Neutrophil (primary cell): ENCODE results near the gene TMEM218.

Experiments
- H3K27ac ChIP-seq: fragments of 200-600 bp; sonication (generic); 2 replicates; pipeline ENCODE4 v1.5.1; 2016; ENCODE audit warnings: mild to moderate bottlenecking, moderate library complexity
- H3K27me3 ChIP-seq: fragments of 200-600 bp; sonication (generic); 2 replicates; pipeline ENCODE4 v1.6.0; 2016; ENCODE audit warnings: mild to moderate bottlenecking
- H3K36me3 ChIP-seq: fragments of 200-600 bp; sonication (generic); 2 replicates; pipeline ENCODE4 v1.5.1; 2017
- H3K4me1 ChIP-seq, 2 experiments: fragments of 200-600 bp in 1 of 2; sonication (generic) in 1 of 2; 1 replicate in 1 of 2; 2 replicates in 1 of 2; pipeline versions ENCODE4 v1.5.1 to v1.6.1; 2013 to 2016; ENCODE audit warnings: low read depth in 1 of 2, low read length in 1 of 2, mild to moderate bottlenecking in 1 of 2, moderate library complexity in 1 of 2; ENCODE audit not compliant: control insufficient read depth in 1 of 2, insufficient read depth in 1 of 2
- H3K4me3 ChIP-seq, 2 experiments: fragments of 200-600 bp in 1 of 2; sonication (generic) in 1 of 2; 1 replicate in 1 of 2; 2 replicates in 1 of 2; pipeline ENCODE4 v1.5.1; 2013 to 2016; ENCODE audit warnings: low read depth in 1 of 2, low read length in 1 of 2, mild to moderate bottlenecking in 1 of 2, moderate library complexity in 1 of 2
- H3K9me3 ChIP-seq: fragments of 200-600 bp; sonication (generic); 2 replicates; pipeline ENCODE4 v1.5.1; 2016
- CTCF ChIP-seq: fragments of 200-600 bp; sonication (generic); IDR thresholded peaks from 2 replicates; pipeline ENCODE4 v1.5.1; 2016; ENCODE audit warnings: antibody characterized with exemption

Gene TMEM218

GRCh38 chr11:125084057-125084416, 27.4 kb downstream of the TMEM218 start:
- TF ChIP-seq CTCF: no peak
- no peaks in the 10 kb centered on the region for H3K9me3 ChIP-seq
- no peaks in the 10 kb centered on the region for H3K4me1 ChIP-seq
- H3K36me3 ChIP-seq: no peaks in the 10 kb centered on the region
- H3K27me3 ChIP-seq: no peaks in the 10 kb centered on the region
- H3K27ac ChIP-seq: no peak overlapping the region
- no peak overlapping the region for H3K4me3 ChIP-seq

- no peaks in the 10 kb centered on the region for H3K9me3 ChIP-seq
- no peaks in the 10 kb centered on the region for H3K36me3 ChIP-seq
- no peak overlapping the region for H3K4me3 ChIP-seq
- H3K27me3 ChIP-seq: no peaks in the 10 kb centered on the region
- no peak overlapping the region for H3K27ac ChIP-seq
- H3K4me1 ChIP-seq: no peaks in the 10 kb centered on the region
- TF ChIP-seq CTCF: no peak
These were observed 27.9 kb downstream of the TMEM218 start for GRCh38 chr11:125083312-125084056.

GRCh38 chr11:125082611-125083311, 28.7 kb downstream of the TMEM218 start:
- H3K4me3 ChIP-seq: no peak overlapping the region
- no peaks in the 10 kb centered on the region for H3K4me1 ChIP-seq
- H3K27me3 ChIP-seq: no peaks in the 10 kb centered on the region
- TF ChIP-seq CTCF: no peak
- H3K36me3 ChIP-seq: no peaks in the 10 kb centered on the region
- no peaks in the 10 kb centered on the region for H3K9me3 ChIP-seq
- H3K27ac ChIP-seq: no peak overlapping the region

GRCh38 chr11:125082040-125082439, 29.4 kb downstream of the TMEM218 start:
- no peaks in the 10 kb centered on the region for H3K4me1 ChIP-seq
- no peak overlapping the region for H3K4me3 ChIP-seq
- no peak for TF ChIP-seq CTCF
- H3K9me3 ChIP-seq: no peaks in the 10 kb centered on the region
- H3K27me3 ChIP-seq: no peaks in the 10 kb centered on the region
- H3K27ac ChIP-seq: no peak overlapping the region
- H3K36me3 ChIP-seq: no peaks in the 10 kb centered on the region

- Histone ChIP-seq H3K27me3 (no peaks in the 10 kb centered on the region), H3K27ac (no peak overlapping the region), H3K9me3 (no peaks in the 10 kb centered on the region), H3K36me3 (no peaks in the 10 kb centered on the region), H3K4me3 (no peak overlapping the region), H3K4me1 (no peaks in the 10 kb centered on the region)
- no peak for TF ChIP-seq CTCF
These were observed 30.2 kb downstream of the TMEM218 start for GRCh38 chr11:125081098-125081798.
